Endothelial cell of umbilical vein (primary cell): ENCODE data around the gene LGR6. TPM values are rescaled to one million over a fixed set of nuclear protein-coding genes. Genes with fewer than 3 reads are reported as not detected.

Source experiments
- BruUV-seq: library from RNA; stranded (reverse); fragments of 400-500 nt; replicated peaks from 2 replicates; lab custom pipeline; 2021; lab: Mats Ljungman, UMichigan
- CTCF ChIA-PET: fragments of 300-600, 350-600 bp; sonication (Branson Sonifier 250); formaldehyde crosslinking; loops from one replicate; lab custom pipeline; 2021; ENCODE audit warnings: antibody characterized with exemption, inconsistent platforms; lab: Charles Lee
- POLR2A ChIA-PET: fragments of 300-600, 350-600 bp; sonication (Branson Sonifier 250); formaldehyde crosslinking; loops from one replicate; lab custom pipeline; 2021; ENCODE audit warnings: antibody characterized with exemption, inconsistent platforms; lab: Charles Lee
- DNase-seq: peaks from one replicate; pipeline ENCODE4 v3.0.0-alpha.2; 2011; ENCODE audit warnings: low read depth, low spot score
- FAIRE-seq: peaks from 2 replicates; lab custom pipeline; 2011; peaks lifted over from hg19 to GRCh38; lab: Jason Lieb, UNC
- H2AFZ ChIP-seq: 2 replicates; pipeline ENCODE4 v1.6.0; 2012; ENCODE audit warnings: low read depth, low read length, control low read depth, inconsistent platforms
- H3K27ac ChIP-seq: 2 replicates; pipeline ENCODE4 v1.5.1; 2011; ENCODE audit warnings: low read depth, mild to moderate bottlenecking, control low read depth, low read length, moderate library complexity; ENCODE audit not compliant: insufficient read depth
- H3K27me3 ChIP-seq, 2 experiments: 2 replicates each; pipeline versions ENCODE4 v1.6.0 to v1.6.1; 2011; ENCODE audit warnings: low read length in 2 of 2, mixed read lengths in 1 of 2; ENCODE audit not compliant: control insufficient read depth in 2 of 2, insufficient read depth in 2 of 2
- H3K36me3 ChIP-seq, 2 experiments: 2 replicates in 1 of 2; 3 replicates in 1 of 2; pipeline ENCODE4 v1.5.1; 2011; ENCODE audit warnings: low read length in 2 of 2, mild to moderate bottlenecking in 1 of 2, moderate library complexity in 1 of 2; ENCODE audit not compliant: control insufficient read depth in 2 of 2, insufficient read depth in 2 of 2; ENCODE audit errors: extremely low read depth in 1 of 2
- H3K4me1 ChIP-seq: 3 replicates; pipeline ENCODE4 v1.5.1; 2011; ENCODE audit warnings: mild to moderate bottlenecking, low read length; ENCODE audit not compliant: control insufficient read depth, insufficient read depth; ENCODE audit errors: extremely low read depth
- H3K4me2 ChIP-seq: 2 replicates; pipeline ENCODE4 v1.6.1; 2011; ENCODE audit warnings: low read length, control low read depth, mixed read lengths; ENCODE audit not compliant: insufficient read depth
- H3K4me3 ChIP-seq, 3 experiments: fragments of 200-600 bp in 1 of 3; sonication (generic), shearing (Covaris generic) in 1 of 3; replicated peaks in 1 of 3; 2 replicates each; pipeline ENCODE4 v1.5.1; 2011 to 2016; ENCODE audit warnings: control low read depth in 3 of 3, low read length in 3 of 3, mild to moderate bottlenecking in 2 of 3, inconsistent platforms in 1 of 3, low read depth in 1 of 3, moderate library complexity in 1 of 3; ENCODE audit not compliant: insufficient read depth in 1 of 3
- H3K79me2 ChIP-seq: 2 replicates; pipeline ENCODE4 v1.6.0; 2012; ENCODE audit warnings: low read length, inconsistent platforms; ENCODE audit not compliant: control insufficient read depth, insufficient read depth
- H3K9ac ChIP-seq: replicated peaks from 2 replicates; pipeline ENCODE3; 2011; ENCODE audit warnings: low read length, control low read depth; ENCODE audit not compliant: insufficient read depth; ENCODE audit errors: extremely low read depth
- H3K9me1 ChIP-seq: replicated peaks from 3 replicates; pipeline ENCODE4 v1.6.0; 2011; ENCODE audit warnings: mild to moderate bottlenecking, low read length; ENCODE audit not compliant: control insufficient read depth, insufficient read depth; ENCODE audit errors: extremely low read depth
- H3K9me3 ChIP-seq: replicated peaks from 2 replicates; pipeline ENCODE4 v1.5.1; 2012; ENCODE audit warnings: low read length, inconsistent platforms; ENCODE audit not compliant: control insufficient read depth, insufficient read depth
- H4K20me1 ChIP-seq: replicated peaks from 2 replicates; pipeline ENCODE3; 2011; ENCODE audit warnings: mild to moderate bottlenecking, low read length; ENCODE audit not compliant: control insufficient read depth, insufficient read depth; ENCODE audit errors: extremely low read depth
- CTCF ChIP-seq, 2 donors: IDR thresholded peaks; 1 replicate in 1 of 2; 2 replicates in 1 of 2; pipeline ENCODE4 v1.5.1; 2011; ENCODE audit warnings: low read length in 2 of 2, mild to moderate bottlenecking in 2 of 2, moderate library complexity in 2 of 2, control low read depth in 1 of 2, inconsistent platforms in 1 of 2, low read depth in 1 of 2; ENCODE audit not compliant: insufficient read depth in 1 of 2; ENCODE audit errors: extremely low read depth in 1 of 2
- EZH2 ChIP-seq: IDR thresholded peaks from 2 replicates; pipeline ENCODE4 v1.6.1; 2012; ENCODE audit warnings: borderline replicate concordance, low read depth, mild to moderate bottlenecking, moderate library complexity, low read length, inconsistent platforms; ENCODE audit not compliant: severe bottlenecking
- FOS ChIP-seq: IDR thresholded peaks from 2 replicates; pipeline ENCODE4 v1.6.1; 2011; ENCODE audit warnings: mild to moderate bottlenecking, low read length, moderate library complexity, borderline replicate concordance; ENCODE audit not compliant: insufficient read depth
- GATA2 ChIP-seq: IDR thresholded peaks from 2 replicates; pipeline ENCODE4 v1.7.0; 2011; ENCODE audit warnings: low read depth, mild to moderate bottlenecking, moderate library complexity, mixed read lengths, low read length; ENCODE audit not compliant: insufficient read length, insufficient read depth
- JUN ChIP-seq: IDR thresholded peaks from 2 replicates; pipeline ENCODE4 v1.6.1; 2011; ENCODE audit warnings: borderline replicate concordance, low read depth; ENCODE audit not compliant: insufficient read length, insufficient read depth
- MAX ChIP-seq: IDR thresholded peaks from 2 replicates; pipeline ENCODE4 v1.6.1; 2011; ENCODE audit not compliant: insufficient read depth, insufficient read length
- MYC ChIP-seq: IDR thresholded peaks from one replicate; pipeline ENCODE4 v1.6.1; 2011; ENCODE audit warnings: mild to moderate bottlenecking, low read depth, low read length
- POLR2A ChIP-seq: IDR thresholded peaks from 2 replicates; pipeline ENCODE4 v1.6.1; 2012; ENCODE audit warnings: low read depth, mild to moderate bottlenecking, control low read depth, low read length
- POLR2AphosphoS5 ChIP-seq: IDR thresholded peaks from 2 replicates; pipeline ENCODE4 v1.6.1; 2012; ENCODE audit warnings: low read depth, mild to moderate bottlenecking, control low read depth, low read length, moderate library complexity; ENCODE audit not compliant: insufficient read depth
- dilution Hi-C: fragments of 300-500 bp; cut with MboI; formaldehyde crosslinking; loops from one replicate; pipeline ENCODE4 v1.15.0; 2019; ENCODE audit warnings: low sequenced_read_pairs; ENCODE audit not compliant: extremely low pct_ligation_motif_present
- intact Hi-C: fragments of 100-400 bp; cut with micrococcal nuclease; formaldehyde crosslinking; loops from one replicate; pipeline ENCODE4 v1.10.0; 2022
- polyA plus RNA-seq, 4 experiments: library from polyadenylated mRNA; depleted of rRNA in 3 of 4; stranded (reverse) in 3 of 4; unstranded in 1 of 4; fragments of >200 nt; gene quantifications; 2 replicates each; pipeline versions ENCODE4 v1.2.1 to v1.2.3, GENCODE V29; 2011 to 2012; ENCODE audit warnings: missing spikeins in 1 of 4
- total RNA-seq: library from RNA; stranded (reverse); gene quantifications from 2 replicates; pipeline ENCODE4 v1.2.3, GENCODE V29; 2021

LGR6 gene
- total and polyA plus RNA-seq, 2 donors (not counting 3 experiments of a cell fraction or from before 2014, with no cell fraction given) = not detected

GRCh38 chr1:202268817-202269216 lies 75.2 kb downstream of the LGR6 start:
- H3K9ac ChIP-seq = no peak overlapping the region
- ChIA-PET POLR2A (no interaction called here), CTCF (interaction anchor here (1.7 kb wide), 1 partner anchor 450 kb away, joined by 5 read pairs; no protein-coding TSS in a partner anchor)
- H3K9me3 ChIP-seq = no peaks in the 10 kb centered on the region
- H3K4me1 ChIP-seq = no peaks in the 10 kb centered on the region
- intact Hi-C loops (no loop called here), dilution Hi-C loops (no loop called here)
- BruUV-seq = no TSS peak
- H3K4me3 ChIP-seq = no peak overlapping the region
- no peak overlapping the region for H2AFZ ChIP-seq
- peaks cover 36 to 39% of the 10 kb centered on the region in 2 experiments for H3K27me3 ChIP-seq
- no peak for TF ChIP-seq FOS
- TF ChIP-seq JUN = no peak
- no peak for TF ChIP-seq MAX
- TF ChIP-seq GATA2 = no peak
- TF ChIP-seq MYC = no peak
- no peak for TF ChIP-seq EZH2
- TF ChIP-seq POLR2A = no peak
- no peak for TF ChIP-seq CTCF (IDR thresholded peaks at IDR 0.05; ENCODE audit: extremely low read depth in 1 of 2, insufficient read depth in 1 of 2, low read depth in 1 of 2, low read length in 2 of 2)
- no peak for TF ChIP-seq POLR2AphosphoS5
- H3K27ac ChIP-seq = no peak overlapping the region
- no peak for DNase-seq
- H3K9me1 ChIP-seq = no peaks in the 10 kb centered on the region
- no peaks in the 10 kb centered on the region for H3K36me3 ChIP-seq
- no peaks in the 10 kb centered on the region for H4K20me1 ChIP-seq
- no peak overlapping the region for H3K4me2 ChIP-seq
- FAIRE-seq = no peak
- H3K79me2 ChIP-seq = no peaks in the 10 kb centered on the region
